HEK293T (cell line): ENCODE data around the gene TBCEL.
A peak's percentile ranks its signal among the peaks of the same experiment; 100 is the strongest.

Experiments
- CTCF ChIA-PET: fragments of 350-600 bp; formaldehyde crosslinking; extraction: SDS; loops from one replicate; lab custom pipeline; 2021; ENCODE audit warnings: antibody characterized with exemption, inconsistent platforms; lab: Yijun Ruan, JAX
- POLR2A ChIA-PET: fragments of 350-600 bp; formaldehyde crosslinking; extraction: SDS; loops from one replicate; lab custom pipeline; 2020; ENCODE audit warnings: antibody characterized with exemption, inconsistent platforms; lab: Yijun Ruan, JAX
- DNase-seq: peaks from one replicate; pipeline ENCODE4 v3.0.0; 2012; ENCODE audit warnings: mixed read lengths; ENCODE audit errors: extremely low spot score
- ARNT ChIP-seq: fragments of 450-650 bp; IDR thresholded peaks from 2 replicates; pipeline ENCODE4 v1.6.1; 2017; ENCODE audit warnings: mild to moderate bottlenecking
- BHLHE40 ChIP-seq: fragments of 450-650 bp; IDR thresholded peaks from 2 replicates; pipeline ENCODE4 v1.6.1; 2016; ENCODE audit warnings: mild to moderate bottlenecking, moderate library complexity, borderline replicate concordance
- CTBP1 ChIP-seq: fragments of 450-650 bp; IDR thresholded peaks from 2 replicates; pipeline ENCODE4 v1.6.1; 2016; ENCODE audit warnings: borderline replicate concordance
- ELF4 ChIP-seq: fragments of 450-650 bp; IDR thresholded peaks from 2 replicates; pipeline ENCODE4 v1.6.1; 2017; ENCODE audit warnings: antibody characterized with exemption
- FOXA1 ChIP-seq: fragments of 450-650 bp; IDR thresholded peaks from 2 replicates; pipeline ENCODE4 v1.6.1; 2016; ENCODE audit warnings: mild to moderate bottlenecking
- FOXK2 ChIP-seq: fragments of 450-650 bp; IDR thresholded peaks from 2 replicates; pipeline ENCODE4 v1.6.1; 2016; ENCODE audit warnings: mild to moderate bottlenecking
- FOXM1 ChIP-seq: fragments of 450-650 bp; IDR thresholded peaks from 2 replicates; pipeline ENCODE4 v1.6.1; 2017; ENCODE audit warnings: mild to moderate bottlenecking, borderline replicate concordance
- HDGF ChIP-seq: fragments of 450-650 bp; IDR thresholded peaks from 2 replicates; pipeline ENCODE4 v1.6.1; 2017; ENCODE audit warnings: antibody characterized with exemption, borderline replicate concordance
- L3MBTL2 ChIP-seq: fragments of 450-650 bp; conservative IDR thresholded peaks from 2 replicates; pipeline ENCODE4 v1.6.1; 2016; ENCODE audit warnings: mild to moderate bottlenecking
- LEF1 ChIP-seq: fragments of 450-650 bp; IDR thresholded peaks from 2 replicates; pipeline ENCODE4 v1.6.1; 2017; ENCODE audit warnings: mild to moderate bottlenecking, borderline replicate concordance
- NFRKB ChIP-seq: fragments of 450-650 bp; IDR thresholded peaks from 2 replicates; pipeline ENCODE4 v1.6.1; 2016; ENCODE audit warnings: mild to moderate bottlenecking, moderate library complexity
- SP1 ChIP-seq: fragments of 450-650 bp; IDR thresholded peaks from 2 replicates; pipeline ENCODE4 v1.6.1; 2017
- SUZ12 ChIP-seq: fragments of 450-650 bp; IDR thresholded peaks from 2 replicates; pipeline ENCODE4 v1.6.1; 2016; ENCODE audit warnings: mild to moderate bottlenecking
- ZNF384 ChIP-seq: fragments of 450-650 bp; IDR thresholded peaks from 2 replicates; pipeline ENCODE4 v1.6.1; 2016
- TF ChIP-seq, protein P1 (sequence below): fragments of 450-650 bp; IDR thresholded peaks from 2 replicates; pipeline ENCODE4 v1.6.1; 2016

The TBCEL gene, protein sequence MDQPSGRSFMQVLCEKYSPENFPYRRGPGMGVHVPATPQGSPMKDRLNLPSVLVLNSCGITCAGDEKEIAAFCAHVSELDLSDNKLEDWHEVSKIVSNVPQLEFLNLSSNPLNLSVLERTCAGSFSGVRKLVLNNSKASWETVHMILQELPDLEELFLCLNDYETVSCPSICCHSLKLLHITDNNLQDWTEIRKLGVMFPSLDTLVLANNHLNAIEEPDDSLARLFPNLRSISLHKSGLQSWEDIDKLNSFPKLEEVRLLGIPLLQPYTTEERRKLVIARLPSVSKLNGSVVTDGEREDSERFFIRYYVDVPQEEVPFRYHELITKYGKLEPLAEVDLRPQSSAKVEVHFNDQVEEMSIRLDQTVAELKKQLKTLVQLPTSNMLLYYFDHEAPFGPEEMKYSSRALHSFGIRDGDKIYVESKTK

DNA sequence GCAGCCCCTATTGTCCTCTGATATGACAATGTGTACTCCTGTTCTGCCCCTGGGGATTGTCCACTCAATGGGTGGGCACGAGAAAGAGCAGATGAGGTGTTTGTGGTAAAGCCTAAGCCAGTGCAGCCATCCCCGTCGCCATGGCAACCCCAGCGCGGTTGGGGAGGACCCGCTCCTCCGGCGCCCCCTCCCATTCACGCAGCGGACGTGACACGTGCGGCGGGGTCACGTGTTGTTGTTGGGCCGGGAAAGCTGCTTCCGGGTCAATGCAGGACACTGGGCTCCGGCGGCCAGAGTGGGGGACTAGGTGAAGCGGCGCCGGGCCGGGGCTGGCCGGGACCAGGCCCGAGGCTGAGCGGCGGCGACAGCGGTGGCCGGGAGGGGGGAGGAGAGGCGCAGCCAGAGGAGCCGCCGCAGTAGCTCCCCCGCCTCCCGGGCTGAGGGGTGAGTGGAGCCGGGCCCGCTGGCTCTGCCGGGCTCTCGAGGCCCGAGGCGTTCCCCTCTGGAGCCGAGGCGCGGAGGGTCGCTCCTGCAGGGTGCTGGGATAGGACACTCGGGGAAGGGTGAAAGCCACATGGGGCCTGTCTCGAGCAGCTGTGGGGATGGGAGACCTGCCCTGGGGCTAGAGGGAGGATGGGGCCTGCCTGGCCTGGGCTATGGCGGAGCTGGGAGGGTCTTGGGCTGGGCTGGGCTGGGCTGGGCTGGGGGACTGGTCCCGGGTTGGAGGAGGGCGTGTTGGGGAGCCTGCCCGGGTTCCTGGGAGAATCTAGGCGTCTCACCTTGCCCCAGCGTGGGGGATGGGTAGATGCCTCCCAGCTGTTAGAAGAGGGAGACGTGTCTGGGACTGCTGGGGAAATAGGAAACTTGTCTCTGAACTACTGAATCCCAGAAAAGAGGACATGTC, at the start of gene TBCEL:
TSS of gene TBCEL (plus strand) at position 255 of the 904 bp plus-strand sequence. CDS start 21,589 bp downstream, outside the sequence.
- CTCF ChIA-PET = no interaction called here
- TF ChIP-seq L3MBTL2 = peak; percentile 91
- TF ChIP-seq ZNF384 = no peak
- no peak for TF ChIP-seq FOXK2
- TF ChIP-seq, protein P1, sequence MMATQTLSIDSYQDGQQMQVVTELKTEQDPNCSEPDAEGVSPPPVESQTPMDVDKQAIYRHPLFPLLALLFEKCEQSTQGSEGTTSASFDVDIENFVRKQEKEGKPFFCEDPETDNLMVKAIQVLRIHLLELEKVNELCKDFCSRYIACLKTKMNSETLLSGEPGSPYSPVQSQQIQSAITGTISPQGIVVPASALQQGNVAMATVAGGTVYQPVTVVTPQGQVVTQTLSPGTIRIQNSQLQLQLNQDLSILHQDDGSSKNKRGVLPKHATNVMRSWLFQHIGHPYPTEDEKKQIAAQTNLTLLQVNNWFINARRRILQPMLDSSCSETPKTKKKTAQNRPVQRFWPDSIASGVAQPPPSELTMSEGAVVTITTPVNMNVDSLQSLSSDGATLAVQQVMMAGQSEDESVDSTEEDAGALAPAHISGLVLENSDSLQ = no peak
- no peak for TF ChIP-seq HDGF
- TF ChIP-seq CTBP1 = no peak
- peak; percentile 80; the same call in 1 of the 2 replicates for TF ChIP-seq FOXM1
- no peak for TF ChIP-seq FOXA1
- peak; percentile 44; the same call in 1 of the 2 replicates for TF ChIP-seq BHLHE40
- no peak for TF ChIP-seq SUZ12
- peak; percentile 70 for TF ChIP-seq ELF4
- POLR2A ChIA-PET = interaction anchor here (1.9 kb wide), 1 partner anchor 13 kb away, joined by 7 read pairs; no protein-coding TSS in a partner anchor
- peak; percentile 94 for DNase-seq

DNA sequence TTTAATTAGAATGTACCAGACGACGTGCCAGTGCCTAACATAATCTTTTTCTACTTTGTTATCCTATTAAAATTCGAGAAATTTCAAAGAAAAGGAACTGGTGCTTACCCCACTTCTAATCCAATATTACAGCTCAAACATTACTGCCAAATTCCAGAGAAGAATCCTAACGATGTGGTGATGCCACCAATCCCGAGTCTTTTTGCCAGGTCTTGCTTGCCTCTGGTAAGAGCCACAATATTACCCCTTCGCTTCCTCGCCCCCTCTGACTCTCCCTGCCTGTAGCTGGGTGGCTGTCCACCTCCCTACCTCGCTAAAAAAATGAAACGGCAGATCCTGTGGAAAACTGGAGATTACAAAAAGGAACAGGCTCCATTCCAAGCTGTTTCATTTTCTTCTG, 49.4 kb upstream of the TBCEL start:
- no peak for DNase-seq
- ChIA-PET CTCF (no interaction called here), POLR2A (no interaction called here)
- TF ChIP-seq HDGF (no peak), FOXM1 (no peak), SP1 (no peak), FOXK2 (no peak)

DNA sequence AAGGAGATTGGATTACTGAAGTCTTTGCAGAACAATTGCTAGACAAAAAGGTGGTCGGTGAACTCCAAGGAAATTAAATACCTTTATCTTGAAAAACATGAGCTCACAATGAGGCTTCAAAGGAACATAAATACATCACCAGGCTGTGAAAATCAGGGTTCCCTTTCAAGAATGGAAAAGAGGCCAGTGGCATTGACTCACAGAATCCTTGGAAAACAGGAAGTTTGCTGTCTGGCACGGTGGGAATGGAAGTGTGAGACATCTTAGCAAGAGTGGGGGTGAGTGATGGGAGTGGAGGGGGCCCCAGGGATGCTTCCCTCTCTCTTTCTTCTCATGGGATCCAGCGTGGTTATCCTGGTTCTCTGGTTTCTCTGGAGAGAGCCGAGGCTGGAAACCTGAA, 48.9 kb upstream of the TBCEL start:
- ChIA-PET POLR2A (no interaction called here), CTCF (interaction anchor here (0.9 kb wide), 1 partner anchor 361 kb away, joined by 4 read pairs; no protein-coding TSS in a partner anchor)
- no peak for DNase-seq
- TF ChIP-seq FOXM1 (no peak), BHLHE40 (no peak), HDGF (no peak), SP1 (no peak), LEF1 (no peak)

DNA sequence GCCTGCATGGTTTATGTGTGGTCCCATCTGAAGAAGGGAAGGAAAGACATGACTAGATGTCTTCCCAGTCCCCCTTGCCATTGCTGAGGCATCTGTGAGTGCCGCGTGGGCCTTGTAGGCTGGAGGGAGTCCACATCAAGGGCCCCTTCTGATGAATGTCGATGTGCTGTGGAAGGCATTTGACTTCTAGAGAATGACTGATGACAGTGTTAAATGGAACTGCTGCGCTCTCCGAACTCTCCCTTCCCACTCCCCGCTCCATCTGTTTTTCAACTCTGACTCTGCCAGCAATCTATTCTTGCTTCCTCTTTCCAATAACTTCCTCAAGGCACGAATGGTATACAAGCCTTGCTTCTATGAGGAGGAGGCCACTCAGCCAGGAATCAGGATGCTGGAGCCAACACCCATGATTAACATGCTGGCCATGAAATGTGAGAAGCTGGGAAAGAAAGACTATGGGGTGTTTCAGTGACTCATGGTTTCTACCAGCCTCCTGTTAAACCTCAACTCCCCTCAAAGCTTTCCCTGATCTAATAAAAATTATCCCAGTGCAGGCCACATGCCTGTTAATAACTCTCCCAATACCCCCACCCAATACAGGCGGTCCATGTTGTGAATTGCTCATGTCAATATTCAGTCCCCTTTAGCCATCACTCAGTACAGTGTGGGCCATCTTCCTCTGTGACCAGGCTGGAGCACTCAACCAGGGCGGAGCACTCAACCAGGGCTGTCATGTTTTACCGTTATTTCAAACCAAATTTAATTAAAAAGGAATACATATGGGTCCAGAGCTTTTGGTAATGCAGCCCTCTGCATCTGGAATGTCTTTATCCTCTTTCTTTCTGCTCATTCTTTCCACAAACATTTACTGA, 46.4 kb upstream of the TBCEL start:
- ChIA-PET POLR2A (no interaction called here), CTCF (interaction anchor here (0.6 kb wide), 1 partner anchor 433 kb away, joined by 4 read pairs; no protein-coding TSS in a partner anchor)
- DNase-seq = no peak
- TF ChIP-seq FOXK2 = no peak

DNA sequence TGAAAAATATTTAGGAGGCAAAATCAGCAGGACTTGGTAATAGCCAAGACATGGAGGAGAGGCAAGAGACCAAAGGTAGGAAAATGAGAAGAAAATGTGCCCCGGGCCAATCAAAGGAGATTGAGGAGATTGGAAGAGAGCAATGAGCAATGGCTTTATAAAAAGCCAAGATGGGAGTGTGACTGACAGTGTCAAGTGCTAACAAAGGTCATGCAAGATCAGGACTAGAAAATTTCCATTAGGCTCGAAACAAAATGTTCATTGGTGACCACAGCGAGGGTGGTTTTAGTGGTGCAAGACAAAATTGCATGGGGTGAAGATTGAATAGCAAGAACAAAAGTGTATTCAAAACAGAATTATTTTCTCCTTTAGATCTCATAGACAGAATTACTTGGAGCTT, 45.2 kb upstream of the TBCEL start:
- CTCF ChIA-PET = no interaction called here
- POLR2A ChIA-PET = no interaction called here
- no peak for TF ChIP-seq SP1
- no peak for TF ChIP-seq ARNT
- no peak for TF ChIP-seq NFRKB
- TF ChIP-seq ZNF384 = no peak
- no peak for TF ChIP-seq LEF1
- no peak for TF ChIP-seq L3MBTL2
- no peak for TF ChIP-seq FOXM1
- no peak for DNase-seq

DNA sequence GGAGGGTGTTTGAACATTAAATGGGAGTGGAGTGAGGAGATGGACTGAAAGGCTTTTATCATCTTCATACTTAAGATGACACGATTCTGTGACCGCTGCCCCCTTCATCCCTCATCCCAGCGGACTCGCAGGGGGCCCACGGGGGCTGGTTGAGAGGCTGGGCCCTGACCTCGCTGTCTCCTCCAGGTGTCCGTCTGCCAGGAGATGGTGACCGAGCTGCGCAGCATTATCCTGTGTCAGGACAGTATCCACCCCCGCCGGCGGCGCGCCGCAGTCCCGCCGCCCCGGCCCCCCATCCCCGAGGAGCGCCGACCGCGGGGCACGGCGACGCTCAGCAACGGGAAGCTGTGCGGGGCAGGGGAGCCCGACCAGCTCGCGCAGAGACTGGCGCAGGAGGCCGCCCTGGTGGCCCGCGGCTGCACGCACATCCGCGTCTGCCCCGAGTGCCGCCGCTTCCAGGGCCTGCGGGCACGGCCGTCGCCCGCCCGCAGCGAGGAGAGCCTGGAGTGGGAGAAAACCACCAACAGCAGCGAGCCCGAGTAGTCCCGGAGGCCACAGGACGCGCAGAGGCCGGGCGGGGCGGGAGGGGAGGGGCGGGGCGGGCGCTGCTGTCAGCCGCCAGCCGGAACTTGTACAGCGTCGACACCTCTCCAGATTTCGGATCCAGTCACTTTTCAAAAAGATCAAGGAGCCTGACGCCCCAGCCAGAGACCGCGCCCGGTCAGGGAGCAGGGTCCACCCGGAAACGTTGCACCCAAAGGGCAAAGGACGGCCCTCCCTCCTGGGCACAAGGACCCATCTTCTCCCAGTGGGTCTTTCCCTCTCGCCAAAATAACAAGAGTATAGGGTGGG, 38.0 kb upstream of the TBCEL start:
- CTCF ChIA-PET = interaction anchor here (0.6 to 0.9 kb wide), 2 partner anchors 32 to 34 kb away, joined by 3 read pairs; no protein-coding TSS in a partner anchor
- DNase-seq = peak; percentile 81
- POLR2A ChIA-PET = no interaction called here
- TF ChIP-seq SUZ12 (no peak), CTBP1 (no peak), FOXA1 (no peak), ZNF384 (no peak)
